MV-4-11 (cell line): ENCODE results near the gene SNAI1.
"Not testable (repeated sequence)": the region's sequence is repeated elsewhere in the genome, so short reads cannot be mapped to it uniquely, and the experiment has no call there.

Experiments
- DNase-seq: peaks from one replicate; lab custom pipeline; 2025; lab: John Stamatoyannopoulos, UW

SNAI1 gene

GRCh38 chr20:49964964-49965780 is 17.6 kb upstream of the SNAI1 start:
- peak; percentile 25 for DNase-seq

GRCh38 chr20:49965781-49966305 is 16.9 kb upstream of the SNAI1 start:
- peak; percentile 66 for DNase-seq

GRCh38 chr20:49966861-49967260 is 15.9 kb upstream of the SNAI1 start:
- peak; percentile 21 for DNase-seq

GRCh38 chr20:49969234-49969633 is 13.5 kb upstream of the SNAI1 start:
- no peak for DNase-seq

- DNase-seq, result no peak
Observed at GRCh38 chr20:49969946-49970345, 12.8 kb upstream of the SNAI1 start.

- DNase-seq, result no peak
Observed at GRCh38 chr20:49970498-49970897, 12.3 kb upstream of the SNAI1 start.

- no peak for DNase-seq
Observed at GRCh38 chr20:49973981-49974380, 8.8 kb upstream of the SNAI1 start.

GRCh38 chr20:49976542-49976941 is 6.2 kb upstream of the SNAI1 start:
- peak; percentile 18 for DNase-seq

- not testable (repeated sequence) for DNase-seq
Observed at GRCh38 chr20:49977740-49978139, 5.0 kb upstream of the SNAI1 start.

- no peak for DNase-seq
Observed at GRCh38 chr20:49978685-49979029, 4.1 kb upstream of the SNAI1 start.

GRCh38 chr20:49979030-49979832 is 3.5 kb upstream of the SNAI1 start:
- no peak for DNase-seq

GRCh38 chr20:49980140-49981008 is 2.4 kb upstream of the SNAI1 start:
- no peak for DNase-seq

- DNase-seq, result no peak
Observed at GRCh38 chr20:49981218-49982071, 1.3 kb upstream of the SNAI1 start.

- DNase-seq, result no peak
Observed at GRCh38 chr20:49982072-49982345, 771 bp upstream of the SNAI1 start.

- DNase-seq, result no peak
Observed at GRCh38 chr20:49983123-49983847, 505 bp downstream of the SNAI1 start.

GRCh38 chr20:49983848-49984408 is 1.1 kb downstream of the SNAI1 start:
- DNase-seq, result no peak

- DNase-seq, result no peak
Observed at GRCh38 chr20:49984426-49985153, 1.8 kb downstream of the SNAI1 start.

GRCh38 chr20:49985157-49985556 is 2.4 kb downstream of the SNAI1 start:
- DNase-seq, result no peak

GRCh38 chr20:49985617-49986016 is 2.8 kb downstream of the SNAI1 start:
- no peak for DNase-seq

GRCh38 chr20:49986049-49986448 is 3.3 kb downstream of the SNAI1 start:
- no peak for DNase-seq
